Stimulated activated CD8-positive, alpha-beta memory T cell treated with anti-CD3 and anti-CD28 coated beads, Interleukin-12 subunit alpha, Interleukin-12 subunit beta, amount 100 ng/mL, for 4 hours (primary cell): Measurements from ENCODE around the gene BATF3.
A peak's percentile ranks its signal among the peaks of the same experiment; 100 is the strongest.

ENCODE experiments used
- DNase-seq: peaks from one replicate; pipeline ENCODE4 v3.0.0-alpha.2; 2020; ENCODE audit warnings: low read depth

BATF3 gene

DNA sequence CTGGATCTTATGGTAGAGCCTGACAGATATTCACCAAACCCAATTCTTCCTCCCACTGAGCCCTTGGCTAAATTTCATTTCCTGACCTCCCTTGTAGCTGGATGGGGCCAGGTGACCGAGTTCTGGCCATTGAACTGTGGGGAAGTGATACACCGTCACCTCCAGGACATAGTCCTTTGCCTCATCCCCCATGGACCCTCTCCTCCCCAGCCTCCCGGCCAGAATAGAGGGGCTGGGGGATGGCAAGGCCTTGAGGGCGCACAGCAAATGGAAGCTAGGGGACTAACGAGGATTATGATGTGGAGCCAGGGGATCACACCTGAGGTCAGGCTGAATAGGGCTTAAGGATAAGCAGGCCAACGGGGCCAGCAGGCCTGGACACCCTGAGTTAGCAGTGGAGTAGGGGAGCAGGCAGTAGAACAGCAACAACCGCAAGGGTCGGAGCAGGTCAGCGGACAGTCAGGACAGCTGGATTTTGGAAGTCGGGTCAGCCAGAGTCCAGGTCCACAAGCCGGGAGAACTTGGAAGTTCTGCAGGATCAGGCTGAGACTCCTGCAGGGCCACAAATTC, 15.0 kb downstream of the BATF3 start:
- no peak for DNase-seq

DNA sequence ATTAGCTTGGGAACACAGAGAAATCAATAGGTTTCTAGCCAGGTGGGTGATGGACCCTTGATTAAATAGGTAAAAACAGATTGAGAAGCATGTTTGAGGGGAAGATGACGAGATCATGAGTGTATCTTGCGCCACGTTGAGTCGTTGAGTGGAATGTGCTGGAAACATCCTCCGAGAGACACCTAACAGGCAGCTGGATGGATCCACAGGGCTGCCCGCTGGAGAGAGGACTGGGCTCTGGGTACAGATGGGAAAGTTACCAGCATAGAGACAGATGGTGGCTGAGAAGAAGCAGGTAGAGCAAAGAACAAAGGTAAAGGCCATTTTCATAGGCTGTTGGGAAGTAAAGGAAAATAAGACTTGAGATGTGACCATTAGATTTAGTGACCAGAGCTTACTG, 15.6 kb downstream of the BATF3 start:
- no peak for DNase-seq

DNA sequence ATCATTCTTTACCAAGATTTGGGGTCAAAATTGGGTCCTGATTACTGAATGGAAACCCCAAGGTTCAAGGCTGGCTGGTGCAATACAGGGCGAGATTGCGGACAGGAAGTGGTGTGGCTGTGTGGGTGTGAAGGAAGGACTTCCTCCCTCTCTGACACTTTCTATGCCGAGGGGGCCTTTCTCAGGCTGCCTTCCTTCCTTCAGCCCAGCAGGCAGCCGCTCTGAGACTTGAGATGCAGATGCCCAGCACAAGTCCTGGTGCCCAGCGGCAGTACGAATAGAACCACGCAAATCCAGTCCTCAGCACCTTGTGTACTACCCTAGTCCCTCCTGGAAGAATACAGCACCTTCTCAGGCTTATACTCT, 16.3 kb downstream of the BATF3 start:
- DNase-seq: peak; percentile 22

GRCh38 chr1:212680680-212681389, 18.8 kb downstream of the BATF3 start:
- DNase-seq: no peak

DNA sequence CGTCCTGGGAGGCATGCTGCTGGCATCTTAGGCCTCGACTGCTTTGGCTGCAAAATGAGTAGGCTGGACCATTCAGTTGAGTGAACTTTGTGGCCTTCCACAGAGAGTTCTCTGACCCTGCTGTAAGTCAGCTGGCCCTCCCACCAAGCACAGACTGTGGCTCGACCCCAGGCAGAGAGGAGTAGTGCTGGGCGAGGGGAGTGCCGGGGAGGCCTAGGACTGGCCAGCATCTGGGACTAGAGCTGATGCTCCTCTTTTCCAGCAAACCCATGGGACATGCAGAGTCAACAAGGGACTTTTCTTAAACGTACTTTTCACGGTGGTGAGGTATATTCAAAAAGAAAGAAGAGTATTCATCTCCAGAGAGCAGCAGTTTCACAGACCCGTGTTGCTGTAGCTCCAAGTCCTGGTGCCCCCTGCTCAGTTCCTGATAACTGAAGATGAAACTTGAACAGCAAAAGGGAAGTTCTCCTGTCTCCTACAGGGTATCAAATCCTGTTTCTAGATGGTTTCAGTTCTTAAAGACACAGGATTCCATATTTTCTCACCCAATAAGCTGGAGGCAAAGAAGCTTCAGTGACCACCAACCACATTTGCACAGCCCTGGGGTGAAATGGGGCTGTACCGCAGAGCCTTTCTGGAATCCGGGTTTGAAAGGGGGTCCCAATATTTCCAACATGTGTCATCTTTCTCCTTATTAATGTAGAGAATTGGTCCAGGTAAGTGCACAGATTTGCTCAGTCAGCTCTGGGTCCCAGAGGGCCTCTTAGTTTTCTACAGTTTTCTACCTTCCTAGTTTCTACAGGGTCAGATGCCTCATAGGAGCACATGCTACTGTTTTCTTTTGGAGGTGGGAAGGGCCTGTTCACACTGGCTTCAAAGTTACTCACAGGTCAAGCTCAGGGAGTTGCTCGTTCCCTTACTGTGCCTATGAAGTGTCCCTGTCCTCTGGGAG, 20.9 kb downstream of the BATF3 start:
- no peak for DNase-seq

DNA sequence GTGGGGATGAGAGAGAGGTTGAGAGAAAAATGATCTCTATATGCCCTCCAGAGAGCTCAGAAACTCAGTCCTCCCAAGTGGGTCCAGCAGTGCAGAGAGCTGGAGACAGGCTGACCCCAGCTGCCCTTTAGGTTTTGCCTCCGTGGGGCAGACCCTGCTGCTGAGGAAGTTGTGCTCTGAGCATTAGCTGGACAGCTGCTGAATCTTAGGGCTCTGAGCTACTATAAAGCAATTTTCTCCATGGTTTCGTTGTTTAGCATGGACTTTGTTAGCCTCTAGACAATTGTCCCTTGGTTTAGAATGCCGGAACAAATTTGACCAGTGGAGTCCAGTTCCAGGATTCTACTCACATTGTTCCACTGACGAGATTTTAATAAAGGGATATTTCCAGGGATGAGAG, 22.1 kb downstream of the BATF3 start:
- no peak for DNase-seq

DNA sequence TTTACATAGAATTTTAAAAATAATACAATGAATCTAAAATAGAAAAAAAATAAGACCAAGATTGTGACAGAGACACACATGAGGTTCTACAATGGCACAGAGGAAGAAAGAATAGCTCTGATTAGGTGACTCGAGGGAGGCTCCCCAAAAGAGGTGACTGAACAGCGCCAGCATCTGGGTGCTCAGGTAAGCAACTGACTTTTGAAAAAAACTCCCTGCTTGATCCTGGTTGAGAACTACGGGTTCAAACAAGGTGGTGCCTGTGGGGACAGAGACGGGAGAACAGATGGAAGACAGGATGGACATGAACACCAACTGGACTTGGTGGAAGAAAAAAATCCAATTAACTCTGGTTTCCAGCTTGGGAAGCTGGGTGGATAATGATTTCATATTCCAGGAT, 22.5 kb downstream of the BATF3 start:
- no peak for DNase-seq

- no peak for DNase-seq
Observed at GRCh38 chr1:212675675-212676074, 24.0 kb downstream of the BATF3 start.

- DNase-seq: no peak
Observed at GRCh38 chr1:212674872-212675271, 24.8 kb downstream of the BATF3 start.

DNA sequence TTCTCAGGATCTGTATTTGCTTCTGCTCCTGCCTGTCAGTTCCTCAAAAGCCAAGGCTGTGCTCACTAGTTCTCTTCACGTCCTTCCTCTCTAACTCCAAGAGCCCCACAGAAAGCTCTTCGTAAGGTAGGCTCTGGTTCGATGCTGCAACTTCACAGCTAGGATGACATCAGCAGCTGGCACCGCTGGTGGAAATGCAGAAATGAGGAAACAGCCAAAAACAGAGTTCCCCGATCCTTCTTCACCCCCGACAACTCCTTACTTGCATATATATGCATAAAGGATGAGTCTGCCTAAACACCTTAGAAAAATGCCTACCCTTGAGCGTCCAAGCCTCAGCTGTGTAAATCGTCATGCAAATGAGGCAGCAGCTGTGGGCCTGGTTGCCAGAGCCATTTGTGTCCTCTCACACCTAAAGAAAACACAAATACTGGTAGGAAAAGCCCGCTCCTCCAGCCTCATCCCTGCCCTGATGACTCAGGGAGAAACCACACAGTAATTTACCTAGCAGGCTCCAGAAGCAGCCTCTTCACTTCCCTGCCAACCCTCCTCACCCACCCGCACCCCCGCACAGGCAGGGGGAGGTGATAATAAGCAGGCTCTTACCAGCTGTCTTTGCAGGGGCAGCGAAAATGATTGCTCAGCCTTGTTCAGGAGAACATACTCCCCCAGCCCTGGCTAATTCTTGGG, 28.2 kb downstream of the BATF3 start:
- no peak for DNase-seq

- DNase-seq: no peak
Observed at GRCh38 chr1:212670882-212671281, 28.8 kb downstream of the BATF3 start.

DNA sequence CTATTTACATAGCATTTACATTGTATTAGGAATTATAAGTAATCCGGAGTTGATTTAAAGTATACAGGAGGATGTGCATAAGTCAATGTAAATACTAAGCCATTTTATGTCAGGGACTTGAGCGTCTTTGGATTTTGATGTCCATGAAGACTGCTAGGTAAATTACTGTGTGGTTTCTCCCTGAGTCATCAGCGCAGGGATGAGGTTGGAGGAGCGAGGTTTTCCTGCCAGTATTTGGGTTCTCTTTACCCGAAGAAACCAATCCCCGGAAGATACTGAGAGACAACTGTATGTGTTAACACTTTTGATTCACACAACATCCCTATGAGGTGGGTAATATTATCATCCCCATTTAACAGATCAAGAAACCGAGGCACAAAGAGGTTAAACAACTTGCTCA, 29.3 kb downstream of the BATF3 start:
- DNase-seq: no peak

GRCh38 chr1:212669600-212669999, 30.0 kb downstream of the BATF3 start:
- no peak for DNase-seq

DNA sequence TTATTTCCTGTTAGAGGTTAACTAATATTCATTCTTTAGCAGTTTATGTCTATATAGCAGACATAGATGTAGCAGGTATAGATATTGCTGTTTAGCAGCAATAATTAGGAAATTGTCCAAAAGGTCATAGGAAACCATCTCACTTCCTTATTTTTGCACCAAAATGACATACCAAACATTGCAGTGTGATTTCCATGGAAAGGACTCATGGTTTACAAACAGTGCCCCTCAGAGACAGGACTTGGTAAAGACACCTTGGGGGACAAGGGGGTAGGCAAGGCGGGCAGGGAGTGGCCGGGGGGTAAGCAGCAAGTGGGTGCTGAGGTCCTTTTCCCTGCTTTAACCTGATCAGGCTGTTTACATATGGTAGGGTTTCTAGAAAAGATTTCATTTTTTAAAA, 30.5 kb downstream of the BATF3 start:
- DNase-seq: no peak

- no peak for DNase-seq
Observed at GRCh38 chr1:212668477-212668876, 31.2 kb downstream of the BATF3 start.

DNA sequence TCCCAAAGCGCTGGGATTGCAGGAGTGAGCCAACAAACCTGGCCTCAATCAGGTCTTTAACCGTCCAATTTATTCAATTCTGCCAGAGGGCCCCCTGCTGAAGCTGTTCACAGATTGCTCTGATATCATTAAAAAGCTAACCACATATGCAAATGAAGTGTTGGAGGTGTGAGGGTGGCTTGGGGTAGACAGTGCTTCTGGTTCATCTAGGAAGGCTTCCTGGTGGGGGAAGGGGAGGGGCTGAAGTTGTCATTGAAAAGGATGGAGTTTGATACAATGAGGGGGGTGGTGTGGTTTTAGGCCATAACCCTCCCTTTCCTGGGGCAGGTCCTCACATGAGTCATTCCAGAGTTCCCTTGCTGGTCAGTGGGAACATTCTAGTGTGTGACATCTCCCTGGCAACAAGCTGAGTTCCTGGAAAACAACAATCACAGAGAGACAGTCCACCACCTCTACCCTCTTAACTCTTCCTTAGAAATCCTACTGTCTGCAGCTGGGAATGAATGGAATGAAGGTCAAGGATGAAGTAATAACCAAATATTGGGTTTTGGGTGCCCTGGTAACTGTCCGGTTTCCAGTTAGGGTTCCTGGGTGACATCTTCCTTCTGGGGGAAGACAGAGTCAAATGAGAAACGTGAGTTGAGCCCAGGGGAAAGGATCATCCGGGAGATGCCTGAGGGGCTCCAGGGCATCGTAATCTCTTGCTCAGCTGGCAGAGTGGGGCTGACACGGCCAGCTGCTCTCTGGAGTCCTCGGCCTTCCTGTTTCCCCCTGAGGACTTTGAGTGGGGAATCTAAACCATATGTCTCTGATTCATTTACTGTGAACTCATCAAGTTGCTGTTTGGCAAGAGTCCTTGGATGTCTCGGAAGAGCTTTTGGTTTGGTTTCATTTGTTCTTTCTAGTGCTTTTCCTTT, 32.2 kb downstream of the BATF3 start:
- DNase-seq: no peak

GRCh38 chr1:212666116-212666775, 33.4 kb downstream of the BATF3 start:
- no peak for DNase-seq

DNA sequence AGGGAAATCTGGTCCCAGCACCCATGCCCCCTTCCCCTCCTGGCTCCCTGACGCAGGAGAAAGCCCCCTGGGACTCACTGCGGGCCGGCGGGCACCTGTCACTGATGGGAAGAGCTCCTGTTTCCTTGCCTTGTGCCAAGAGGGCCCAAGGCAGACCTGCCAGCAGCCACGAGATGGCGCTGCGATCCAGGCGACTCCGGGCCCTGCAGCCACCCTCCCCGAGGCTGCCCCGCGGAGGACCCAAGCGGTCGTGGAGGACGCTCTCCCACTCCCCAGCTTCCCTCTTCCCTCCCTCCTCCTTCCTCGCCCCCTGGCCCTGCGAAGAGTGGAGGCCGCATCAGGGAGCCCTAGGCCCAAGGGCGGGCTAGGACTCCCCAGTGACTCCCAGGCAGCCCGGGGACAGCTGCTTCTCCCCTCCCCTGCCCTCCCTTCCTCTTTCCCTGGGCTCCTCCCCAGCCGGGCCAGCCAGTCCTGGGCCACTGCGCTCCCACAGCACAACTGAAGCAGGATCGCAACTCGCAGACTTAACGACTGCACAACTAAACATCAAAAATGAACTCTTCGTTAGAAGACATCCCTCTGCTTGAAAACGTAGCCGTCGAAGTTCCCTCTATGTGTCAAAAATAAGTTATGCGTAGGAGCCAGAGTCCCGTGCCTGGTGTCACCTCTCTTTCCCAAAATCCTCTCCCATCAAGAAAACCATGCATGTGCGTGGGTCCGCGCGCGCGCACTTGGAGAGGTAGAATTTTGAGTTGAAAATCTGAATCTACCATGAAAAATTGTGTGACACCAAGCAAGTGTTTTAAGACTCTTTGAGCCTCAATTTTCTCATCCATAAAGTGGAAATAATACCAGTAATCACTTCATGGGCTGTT, 34.2 kb downstream of the BATF3 start:
- peak; percentile 63 for DNase-seq

GRCh38 chr1:212664409-212665199, 35.0 kb downstream of the BATF3 start:
- no peak for DNase-seq
